Memory B cell (primary cell): ENCODE results near the gene WDR72.
"Not testable (repeated sequence)": the region's sequence is repeated elsewhere in the genome, so short reads cannot be mapped to it uniquely, and the experiment has no call there.

Source experiments
- ATAC-seq: fragments of 150-1000 bp; cut with Tn5 transposase; 2 replicates; pipeline ENCODE4 v1.10.0; 2021; ENCODE audit warnings: low read depth, mild to moderate bottlenecking, moderate library complexity
- DNase-seq, 2 donors: peaks; one replicate each; pipeline ENCODE4 v3.0.0; 2022; ENCODE audit warnings: low spot score in 2 of 2
- H3K27ac Mint-ChIP-seq: one replicate; pipeline ENCODE4 v1.8.0; 2022; ENCODE audit warnings: mild to moderate bottlenecking, moderate library complexity, mixed read lengths
- H3K27me3 Mint-ChIP-seq: one replicate; pipeline ENCODE4 v1.8.0; 2022; ENCODE audit warnings: mixed read lengths
- H3K36me3 Mint-ChIP-seq: one replicate; pipeline ENCODE4 v1.8.0; 2022; ENCODE audit warnings: mild to moderate bottlenecking, mixed read lengths
- H3K4me1 Mint-ChIP-seq: one replicate; pipeline ENCODE4 v1.8.0; 2022; ENCODE audit warnings: mixed read lengths
- H3K4me3 Mint-ChIP-seq: one replicate; pipeline ENCODE4 v1.8.0; 2022; ENCODE audit warnings: mild to moderate bottlenecking, moderate library complexity, mixed read lengths
- H3K9me3 Mint-ChIP-seq: one replicate; pipeline ENCODE4 v1.8.0; 2022; ENCODE audit warnings: mixed read lengths

WDR72 gene

GRCh38 chr15:53746101-53746500, 13.4 kb downstream of the WDR72 start:
- H3K4me1 Mint-ChIP-seq: no peaks in the 10 kb centered on the region
- DNase-seq (no peak), ATAC-seq (no peak)
- H3K36me3 Mint-ChIP-seq: no peaks in the 10 kb centered on the region
- no peak overlapping the region for H3K4me3 Mint-ChIP-seq
- H3K27ac Mint-ChIP-seq: no peak overlapping the region
- H3K27me3 Mint-ChIP-seq: no peaks in the 10 kb centered on the region
- H3K9me3 Mint-ChIP-seq: no peaks in the 10 kb centered on the region

- no peaks in the 10 kb centered on the region for H3K36me3 Mint-ChIP-seq
- H3K4me3 Mint-ChIP-seq: no peak overlapping the region
- DNase-seq (no peak), ATAC-seq (no peak)
- no peaks in the 10 kb centered on the region for H3K27me3 Mint-ChIP-seq
- no peaks in the 10 kb centered on the region for H3K4me1 Mint-ChIP-seq
- H3K27ac Mint-ChIP-seq: no peak overlapping the region
- no peaks in the 10 kb centered on the region for H3K9me3 Mint-ChIP-seq
Measured at GRCh38 chr15:53739651-53740050, 19.8 kb downstream of the WDR72 start.

GRCh38 chr15:53739187-53739586, 20.3 kb downstream of the WDR72 start:
- DNase-seq (no peak), ATAC-seq (no peak)
- Mint-ChIP-seq H3K36me3 (no peaks in the 10 kb centered on the region), H3K27ac (no peak overlapping the region), H3K4me3 (no peak overlapping the region), H3K27me3 (no peaks in the 10 kb centered on the region), H3K4me1 (no peaks in the 10 kb centered on the region), H3K9me3 (no peaks in the 10 kb centered on the region)

- Mint-ChIP-seq H3K36me3 (no peaks in the 10 kb centered on the region), H3K4me1 (no peaks in the 10 kb centered on the region), H3K27me3 (peaks cover 3% of the 10 kb centered on the region), H3K9me3 (peaks cover 1% of the 10 kb centered on the region), H3K27ac (no peak overlapping the region), H3K4me3 (no peak overlapping the region)
- no peak for DNase-seq
- ATAC-seq: no peak
Measured at GRCh38 chr15:53721334-53722087, 38.0 kb downstream of the WDR72 start.

GRCh38 chr15:53716909-53717876, 42.3 kb downstream of the WDR72 start:
- Mint-ChIP-seq H3K4me3 (no peak overlapping the region), H3K27me3 (peaks cover 2% of the 10 kb centered on the region), H3K36me3 (no peaks in the 10 kb centered on the region), H3K27ac (no peak overlapping the region), H3K4me1 (no peaks in the 10 kb centered on the region), H3K9me3 (no peaks in the 10 kb centered on the region)
- ATAC-seq (no peak), DNase-seq (no peak)

GRCh38 chr15:53713218-53713617, 46.2 kb downstream of the WDR72 start:
- Mint-ChIP-seq H3K9me3 (no peaks in the 10 kb centered on the region), H3K4me3 (no peak overlapping the region), H3K4me1 (no peaks in the 10 kb centered on the region), H3K36me3 (no peaks in the 10 kb centered on the region), H3K27me3 (no peaks in the 10 kb centered on the region), H3K27ac (no peak overlapping the region)
- ATAC-seq (no peak), DNase-seq (no peak)

GRCh38 chr15:53710906-53711305, 48.6 kb downstream of the WDR72 start:
- ATAC-seq (no peak), DNase-seq (no peak)
- Mint-ChIP-seq H3K36me3 (no peaks in the 10 kb centered on the region), H3K4me1 (no peaks in the 10 kb centered on the region), H3K27ac (no peak overlapping the region), H3K9me3 (peaks cover 2% of the 10 kb centered on the region), H3K27me3 (peaks cover 4% of the 10 kb centered on the region), H3K4me3 (no peak overlapping the region)

GRCh38 chr15:53709821-53710220, 49.6 kb downstream of the WDR72 start:
- DNase-seq (no peak), ATAC-seq (no peak)
- Mint-ChIP-seq H3K9me3 (peaks cover 2% of the 10 kb centered on the region), H3K4me1 (no peaks in the 10 kb centered on the region), H3K36me3 (no peaks in the 10 kb centered on the region), H3K4me3 (no peak overlapping the region), H3K27me3 (peaks cover 4% of the 10 kb centered on the region), H3K27ac (no peak overlapping the region)

GRCh38 chr15:53695365-53695764, 64.1 kb downstream of the WDR72 start:
- H3K27ac Mint-ChIP-seq: no peak overlapping the region
- DNase-seq (no peak), ATAC-seq (no peak)
- H3K9me3 Mint-ChIP-seq: peaks cover 2% of the 10 kb centered on the region
- no peak overlapping the region for H3K4me3 Mint-ChIP-seq
- H3K36me3 Mint-ChIP-seq: no peaks in the 10 kb centered on the region
- no peaks in the 10 kb centered on the region for H3K4me1 Mint-ChIP-seq
- peaks cover 1% of the 10 kb centered on the region for H3K27me3 Mint-ChIP-seq

- peaks cover 4% of the 10 kb centered on the region for H3K9me3 Mint-ChIP-seq
- no peaks in the 10 kb centered on the region for H3K36me3 Mint-ChIP-seq
- no peak for ATAC-seq
- H3K4me1 Mint-ChIP-seq: no peaks in the 10 kb centered on the region
- DNase-seq: no peak
- H3K27me3 Mint-ChIP-seq: peaks cover 1% of the 10 kb centered on the region
- no peak overlapping the region for H3K27ac Mint-ChIP-seq
- H3K4me3 Mint-ChIP-seq: no peak overlapping the region
Measured at GRCh38 chr15:53694476-53694874, 65.0 kb downstream of the WDR72 start.

- Mint-ChIP-seq H3K4me1 (no peaks in the 10 kb centered on the region), H3K4me3 (no peak overlapping the region), H3K27me3 (peaks cover 1% of the 10 kb centered on the region), H3K36me3 (no peaks in the 10 kb centered on the region), H3K9me3 (peaks cover 4% of the 10 kb centered on the region), H3K27ac (no peak overlapping the region)
- ATAC-seq (no peak), DNase-seq (no peak)
Measured at GRCh38 chr15:53693729-53694475, 65.6 kb downstream of the WDR72 start.

- not testable (repeated sequence) for H3K27ac Mint-ChIP-seq, H3K4me1 Mint-ChIP-seq, ATAC-seq, H3K4me3 Mint-ChIP-seq, H3K36me3 Mint-ChIP-seq, H3K9me3 Mint-ChIP-seq, DNase-seq, H3K27me3 Mint-ChIP-seq
Measured at GRCh38 chr15:53684162-53684561, 75.3 kb downstream of the WDR72 start.

- H3K4me1 Mint-ChIP-seq: no peaks in the 10 kb centered on the region
- H3K4me3 Mint-ChIP-seq: no peak overlapping the region
- H3K27ac Mint-ChIP-seq: no peak overlapping the region
- no peak for ATAC-seq
- peaks cover 3% of the 10 kb centered on the region for H3K27me3 Mint-ChIP-seq
- peaks cover 4% of the 10 kb centered on the region for H3K9me3 Mint-ChIP-seq
- no peak for DNase-seq
- no peaks in the 10 kb centered on the region for H3K36me3 Mint-ChIP-seq
Measured at GRCh38 chr15:53681056-53681455, 78.4 kb downstream of the WDR72 start.

- H3K4me1 Mint-ChIP-seq: no peaks in the 10 kb centered on the region
- no peaks in the 10 kb centered on the region for H3K36me3 Mint-ChIP-seq
- H3K27me3 Mint-ChIP-seq: peaks cover 3% of the 10 kb centered on the region
- no peak overlapping the region for H3K27ac Mint-ChIP-seq
- no peak for ATAC-seq
- no peak overlapping the region for H3K4me3 Mint-ChIP-seq
- DNase-seq: no peak
- H3K9me3 Mint-ChIP-seq: peaks cover 4% of the 10 kb centered on the region
Measured at GRCh38 chr15:53675832-53676231, 83.6 kb downstream of the WDR72 start.
